K562 (cell line): ENCODE results near the gene MTMR12. TPM values are rescaled to one million over a fixed set of nuclear protein-coding genes. Genes with fewer than 3 reads are reported as not detected.

ENCODE experiments used
- ATAC-seq: fragments of 200-7000 bp; cut with Tn5 transposase; 3 replicates; pipeline ENCODE4 v1.9.1; 2020; ENCODE audit warnings: moderate library complexity
- BruUV-seq: library from RNA; stranded (reverse); fragments of 400-500 nt; replicated peaks from 2 replicates; lab custom pipeline; 2021; lab: Mats Ljungman, UMichigan
- CTCF ChIA-PET: fragments of 300-600 bp; formaldehyde crosslinking; extraction: SDS; loops from one replicate; lab custom pipeline; 2021; ENCODE audit warnings: low intra/inter-chr PET ratio; lab: Yijun Ruan, JAX
- POLR2A ChIA-PET: fragments of 300-600, 350-650 bp; sonication (Branson Sonifier 250); formaldehyde crosslinking; extraction: SDS; loops from one replicate; lab custom pipeline; 2021; ENCODE audit warnings: antibody characterized with exemption, inconsistent platforms; lab: Yijun Ruan, JAX
- DNase-seq, 4 experiments: peaks; one replicate each; pipeline versions ENCODE4 v3.0.0 to v3.0.0-alpha.2; 2011 to 2018; ENCODE audit warnings: low spot score in 3 of 4, mixed read lengths in 3 of 4; ENCODE audit errors: extremely low read depth in 1 of 4
- FAIRE-seq: peaks from 2 replicates; lab custom pipeline; 2011; peaks lifted over from hg19 to GRCh38; lab: Jason Lieb, UNC
- H2AFZ ChIP-seq: 2 replicates; pipeline ENCODE4 v1.6.0; 2011; ENCODE audit warnings: low read depth, low read length, control low read depth, inconsistent platforms
- H3K27ac ChIP-seq: fragments of 200-600 bp; 3 replicates; pipeline ENCODE4 v1.8.0; 2011; ENCODE audit warnings: low read depth, mild to moderate bottlenecking, control low read depth, inconsistent platforms, low read length, moderate library complexity, mixed read lengths; ENCODE audit errors: extremely low read depth
- H3K27me3 ChIP-seq, 2 experiments: fragments of 300-600 bp in 1 of 2; 2 replicates in 1 of 2; 3 replicates in 1 of 2; pipeline versions ENCODE4 v1.6.0 to v1.8.0; 2011; ENCODE audit warnings: inconsistent platforms in 2 of 2, low read length in 2 of 2, mild to moderate bottlenecking in 1 of 2, mixed read lengths in 1 of 2, moderate library complexity in 1 of 2; ENCODE audit not compliant: control insufficient read depth in 2 of 2, insufficient read depth in 2 of 2
- H3K36me3 ChIP-seq: fragments of 300-600 bp; 3 replicates; pipeline ENCODE4 v1.8.0; 2011; ENCODE audit warnings: mild to moderate bottlenecking, low read length, inconsistent platforms; ENCODE audit not compliant: control insufficient read depth, insufficient read depth
- H3K4me1 ChIP-seq, 2 experiments: fragments of 200-600 bp in 1 of 2; replicated peaks in 1 of 2; 2 replicates in 1 of 2; 3 replicates in 1 of 2; pipeline versions ENCODE4 v1.5.1 to v1.8.0; 2011; ENCODE audit warnings: inconsistent platforms in 2 of 2, low read length in 2 of 2, mild to moderate bottlenecking in 1 of 2, mixed read lengths in 1 of 2, moderate library complexity in 1 of 2; ENCODE audit not compliant: control insufficient read depth in 2 of 2, insufficient read depth in 2 of 2
- H3K4me2 ChIP-seq: 2 replicates; pipeline ENCODE4 v1.6.1; 2011; ENCODE audit warnings: low read length, control low read depth, inconsistent platforms, mixed read lengths; ENCODE audit not compliant: insufficient read depth
- H3K4me3 ChIP-seq: fragments of 200-600 bp; sonication (generic), shearing (Covaris generic); 2 replicates; pipeline ENCODE4 v1.5.1; 2016; ENCODE audit warnings: control low read depth, inconsistent platforms
- H3K79me2 ChIP-seq: fragments of 200-600 bp; 3 replicates; pipeline ENCODE4 v1.8.0; 2011; ENCODE audit warnings: low read length, inconsistent platforms; ENCODE audit not compliant: control insufficient read depth, insufficient read depth
- H3K9ac ChIP-seq, 2 experiments: 2 replicates each; pipeline versions ENCODE4 v1.6.0 to v1.6.1; 2011; ENCODE audit warnings: low read depth in 2 of 2, low read length in 2 of 2, control low read depth in 1 of 2, inconsistent platforms in 1 of 2, mild to moderate bottlenecking in 1 of 2, mixed read lengths in 1 of 2; ENCODE audit not compliant: insufficient read depth in 1 of 2
- H3K9me1 ChIP-seq: one replicate; pipeline ENCODE4 v1.6.0; 2011; ENCODE audit warnings: inconsistent platforms, mild to moderate bottlenecking, low read length, moderate library complexity; ENCODE audit not compliant: control insufficient read depth, insufficient read depth
- H3K9me3 ChIP-seq: replicated peaks from 2 replicates; pipeline ENCODE4 v1.5.1; 2011; ENCODE audit warnings: low read depth, low read length, inconsistent platforms; ENCODE audit not compliant: control insufficient read depth, insufficient read depth
- H4K20me1 ChIP-seq: replicated peaks from 2 replicates; pipeline ENCODE4 v1.6.1; 2011; ENCODE audit warnings: low read length, inconsistent platforms, mixed read lengths; ENCODE audit not compliant: control insufficient read depth, insufficient read depth
- FOXP4 ChIP-seq: sonication (generic); formaldehyde crosslinking; IDR thresholded peaks from 2 replicates; pipeline ENCODE4 v1.8.0; 2022; ENCODE audit warnings: mild to moderate bottlenecking, missing genetic modification reagents, borderline replicate concordance
- MAFF ChIP-seq: IDR thresholded peaks from 2 replicates; pipeline ENCODE4 v1.6.1; 2012; ENCODE audit warnings: low read length, improper control_type of control experiment
- WGBS: fragments of 100-300 bp; shearing (Covaris generic); methylation state at CpG from one replicate; pipeline ENCODE4 v1.1.6; 2016; ENCODE audit warnings: low coverage, mixed read lengths; ENCODE audit not compliant: insufficient coverage; ENCODE audit errors: missing lambda C conversion rate; 5-methylcytosine and 5-hydroxymethylcytosine counted together
- in situ Hi-C: fragments of 300-500 bp; cut with MboI; formaldehyde crosslinking; loops from 4 replicates; pipeline ENCODE4 v1.15.0; 2018; ENCODE audit warnings: inconsistent platforms, mixed read lengths
- intact Hi-C: fragments of 100-400 bp; cut with micrococcal nuclease; formaldehyde crosslinking; loops from 2 replicates; pipeline ENCODE4 v1.14.2; 2022
- polyA plus RNA-seq, 8 experiments: library from polyadenylated mRNA; depleted of rRNA in 4 of 8; stranded (reverse) in 5 of 8; unstranded in 3 of 8; fragments of >200 nt; fragmentation: Nextera tagmentation in 2 of 8; fragmentation: Illumina TruSeq in 1 of 8; extraction: Ambion mirVana in 2 of 8; extraction: Trizol in 1 of 8; gene quantifications; 2 replicates each; pipeline versions ENCODE4 v1.2.1 to v1.2.3, GENCODE V29; 2011 to 2014; ENCODE audit warnings: inconsistent platforms in 1 of 8, missing spikeins in 1 of 8
- total RNA-seq, 7 experiments: library from RNA; depleted of rRNA in 6 of 7; stranded (reverse); fragments of >200 nt in 6 of 7; fragmentation: Illumina TruSeq in 2 of 7; extraction: Trizol in 2 of 7; gene quantifications; 2 replicates each; pipeline versions ENCODE4 v1.2.1 to v1.2.3, GENCODE V29; 2011 to 2021; ENCODE audit warnings: low replicate concordance in 1 of 7
- TF ChIP-seq, protein P1 (sequence below): fragments of 450-650 bp; IDR thresholded peaks from 2 replicates; pipeline ENCODE4 v1.6.1; 2016; ENCODE audit warnings: borderline replicate concordance
- TF ChIP-seq, protein P2 (sequence below): sonication (generic); IDR thresholded peaks from 2 replicates; pipeline ENCODE4 v1.6.1; 2016

Gene MTMR12
- total and polyA plus RNA-seq, 9 of the 15 experiments (the other 6 are each of a cell fraction or from before 2014, with no cell fraction given): 4.0 to 28.7 (median 17.1) TPM

DNA sequence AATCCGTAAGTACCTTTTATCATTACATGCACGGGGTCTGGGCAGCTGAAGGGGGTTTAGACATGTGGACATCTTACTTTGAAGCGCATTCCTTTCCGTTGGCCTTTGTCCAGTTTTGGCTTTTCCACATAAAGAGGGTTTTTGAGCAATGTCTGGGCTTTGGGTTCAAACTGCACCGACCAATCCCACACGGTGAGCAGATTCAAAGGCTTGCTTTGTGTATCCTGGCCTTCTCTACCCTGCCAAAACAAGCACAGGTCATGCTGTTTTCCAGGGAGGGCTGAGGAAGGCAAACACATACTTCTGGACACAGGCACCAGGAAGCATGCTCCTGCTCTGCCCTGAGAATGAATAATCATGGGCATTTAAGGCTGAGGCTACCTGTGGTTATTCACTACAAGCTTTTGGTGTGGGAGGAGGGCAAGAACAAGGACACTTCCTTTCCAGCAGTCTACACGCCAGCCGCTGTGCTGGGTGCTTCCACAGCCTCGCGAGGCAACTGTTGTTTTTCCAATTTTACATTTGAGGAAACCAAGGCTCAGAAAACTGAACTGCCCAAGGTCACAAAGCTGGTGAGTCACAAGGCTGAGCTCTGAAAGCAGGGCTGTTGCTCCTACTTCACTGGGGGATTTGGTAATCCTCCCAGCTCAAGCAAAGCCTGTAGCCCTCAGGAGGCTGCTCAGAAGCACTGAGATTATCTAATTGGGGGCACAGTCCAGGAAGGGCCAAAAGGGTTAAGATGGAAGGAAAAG, 78.9 kb downstream of the MTMR12 start:
- WGBS: 91% methylated on average over 10 of the region's 10 CpGs
- no peaks in the 10 kb centered on the region for H3K27me3 ChIP-seq
- TF ChIP-seq MAFF (no peak), FOXP4 (CRISPR knock-in tag) (no peak)
- TF ChIP-seq, protein P1, sequence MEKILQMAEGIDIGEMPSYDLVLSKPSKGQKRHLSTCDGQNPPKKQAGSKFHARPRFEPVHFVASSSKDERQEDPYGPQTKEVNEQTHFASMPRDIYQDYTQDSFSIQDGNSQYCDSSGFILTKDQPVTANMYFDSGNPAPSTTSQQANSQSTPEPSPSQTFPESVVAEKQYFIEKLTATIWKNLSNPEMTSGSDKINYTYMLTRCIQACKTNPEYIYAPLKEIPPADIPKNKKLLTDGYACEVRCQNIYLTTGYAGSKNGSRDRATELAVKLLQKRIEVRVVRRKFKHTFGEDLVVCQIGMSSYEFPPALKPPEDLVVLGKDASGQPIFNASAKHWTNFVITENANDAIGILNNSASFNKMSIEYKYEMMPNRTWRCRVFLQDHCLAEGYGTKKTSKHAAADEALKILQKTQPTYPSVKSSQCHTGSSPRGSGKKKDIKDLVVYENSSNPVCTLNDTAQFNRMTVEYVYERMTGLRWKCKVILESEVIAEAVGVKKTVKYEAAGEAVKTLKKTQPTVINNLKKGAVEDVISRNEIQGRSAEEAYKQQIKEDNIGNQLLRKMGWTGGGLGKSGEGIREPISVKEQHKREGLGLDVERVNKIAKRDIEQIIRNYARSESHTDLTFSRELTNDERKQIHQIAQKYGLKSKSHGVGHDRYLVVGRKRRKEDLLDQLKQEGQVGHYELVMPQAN: no peak
- TF ChIP-seq, protein P2, sequence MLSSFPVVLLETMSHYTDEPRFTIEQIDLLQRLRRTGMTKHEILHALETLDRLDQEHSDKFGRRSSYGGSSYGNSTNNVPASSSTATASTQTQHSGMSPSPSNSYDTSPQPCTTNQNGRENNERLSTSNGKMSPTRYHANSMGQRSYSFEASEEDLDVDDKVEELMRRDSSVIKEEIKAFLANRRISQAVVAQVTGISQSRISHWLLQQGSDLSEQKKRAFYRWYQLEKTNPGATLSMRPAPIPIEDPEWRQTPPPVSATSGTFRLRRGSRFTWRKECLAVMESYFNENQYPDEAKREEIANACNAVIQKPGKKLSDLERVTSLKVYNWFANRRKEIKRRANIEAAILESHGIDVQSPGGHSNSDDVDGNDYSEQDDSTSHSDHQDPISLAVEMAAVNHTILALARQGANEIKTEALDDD: no peak
- TF ChIP-seq, all 486 proteins: peak for 0
- ChIA-PET POLR2A (interaction anchor here (0.6 to 1.6 kb wide), 3 partner anchors 14 to 203 kb away, joined by 3 to 4 read pairs (median 3); no protein-coding TSS in a partner anchor), CTCF (interaction anchor here (0.7 to 3.0 kb wide), 3 partner anchors 69 to 96 kb away, joined by 3 to 18 read pairs (median 3); no protein-coding TSS in a partner anchor)
- in situ Hi-C loops: no loop called here
- Histone ChIP-seq H3K9me1 (no peaks in the 10 kb centered on the region), H3K9ac (no peak overlapping the region), H3K4me2 (no peak overlapping the region), H3K4me3 (no peak overlapping the region), H3K9me3 (no peaks in the 10 kb centered on the region), H4K20me1 (no peaks in the 10 kb centered on the region), H2AFZ (no peak overlapping the region), H3K79me2 (no peaks in the 10 kb centered on the region), H3K27ac (no peak overlapping the region), H3K4me1 (peaks cover 0 to 4% of the 10 kb centered on the region in 2 experiments; a peak in 1 of 5 replicates), H3K36me3 (peaks cover 57% of the 10 kb centered on the region; the same call in 2 of the 3 replicates)
- FAIRE-seq: no peak
- DNase-seq: no peak
- intact Hi-C loops: loop anchor here (2.0 kb wide), 2 partner anchors 85 to 379 kb away; no protein-coding TSS in a partner anchor
- BruUV-seq: no TSS peak
- ATAC-seq: no peak
